ENCODE results near the gene CACNA1G.

CACNA1G gene

DNA sequence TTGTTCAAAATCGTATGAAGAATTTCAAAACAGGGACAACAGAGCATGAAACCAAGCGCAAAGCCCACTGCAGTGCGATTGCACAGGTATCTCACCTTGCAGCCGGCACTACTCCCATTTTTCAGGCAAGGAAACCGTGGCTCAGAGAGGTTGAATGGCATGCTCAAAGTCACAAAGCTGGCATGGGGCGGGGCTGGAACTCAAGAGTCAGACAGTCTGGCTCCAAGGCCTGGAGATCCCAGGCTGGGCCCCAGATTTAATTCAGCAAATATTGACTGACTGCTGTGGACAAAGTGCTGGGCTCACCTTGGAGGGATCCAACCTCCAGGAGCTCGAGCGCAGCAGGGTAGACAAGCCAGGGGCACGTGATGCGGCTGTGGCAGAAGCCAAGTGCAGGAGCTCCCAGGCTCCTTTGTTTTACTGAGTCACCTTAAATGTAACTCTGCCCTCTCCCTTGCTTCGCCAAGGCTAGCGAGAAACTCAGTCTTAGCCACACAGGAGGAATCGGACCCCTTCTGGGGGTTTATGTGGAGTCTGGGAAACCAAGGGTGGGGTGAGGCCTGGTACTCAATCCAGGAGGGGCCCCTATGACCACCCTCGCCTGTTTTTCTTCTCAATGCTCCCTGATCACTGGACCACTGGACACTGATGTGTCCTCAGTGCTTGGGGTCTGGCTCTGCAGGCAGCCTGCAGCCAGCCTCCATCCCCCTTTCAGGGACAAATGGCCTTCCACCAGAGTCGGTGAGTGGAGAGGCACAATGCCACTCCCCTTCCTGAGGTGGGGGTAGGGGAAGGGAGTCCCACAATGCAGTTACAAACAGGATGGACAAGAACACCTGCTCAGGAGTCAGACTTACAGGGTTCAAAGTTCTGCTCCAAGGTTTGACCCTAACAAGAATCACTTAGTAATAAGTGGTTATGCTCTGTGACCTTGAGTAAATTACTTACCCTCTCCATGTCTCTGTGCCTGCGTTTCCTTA, 17.4 kb upstream of the CACNA1G start:
- H3K27me3 ChIP-seq (ENCODE audit: insufficient read depth, low read length, poor library complexity) = no peaks in the 10 kb centered on the region
- DNase-seq (no peak), ATAC-seq (ENCODE audit: insufficient read depth, low read depth) (no peak)
- H3K4me2 ChIP-seq (ENCODE audit: insufficient read depth, low read length) = peak overlapping the region; percentile 96
- 0 out of 2 replicates have a peak, but pooled peaks cover 2% of the 10 kb centered on the region for H4K20me1 ChIP-seq (ENCODE audit: insufficient read depth, low read length)
- peak overlapping the region; percentile 86 for H2AFZ ChIP-seq (ENCODE audit: low read depth, low read length)
- H3K36me3 ChIP-seq (ENCODE audit: insufficient read depth, low read length) = no peaks in the 10 kb centered on the region
- H3K27ac ChIP-seq (ENCODE audit: low read length) = no peak overlapping the region
- H3K9ac ChIP-seq (ENCODE audit: low read depth, low read length) = peak overlapping the region; percentile 56; the same call in 1 of the 2 replicates
- peaks cover 37% of the 10 kb centered on the region for H3K4me1 ChIP-seq (ENCODE audit: insufficient read depth, low read length)
- H3K79me2 ChIP-seq (ENCODE audit: insufficient read depth, low read length) = no peaks in the 10 kb centered on the region
- H3K9me3 ChIP-seq (ENCODE audit: insufficient read depth, low read length, severe bottlenecking) = no peaks in the 10 kb centered on the region
- peak overlapping the region in 1 of 2 experiments; percentile 69; a peak in 1 of 4 replicates for H3K4me3 ChIP-seq (ENCODE audit: low read depth in 1 of 2, low read length in 2 of 2)
- no peak for TF ChIP-seq EZH2 (IDR thresholded peaks at IDR 0.05; ENCODE audit: borderline replicate concordance, low read depth, low read length, severe bottlenecking)
- TF ChIP-seq, protein P1, sequence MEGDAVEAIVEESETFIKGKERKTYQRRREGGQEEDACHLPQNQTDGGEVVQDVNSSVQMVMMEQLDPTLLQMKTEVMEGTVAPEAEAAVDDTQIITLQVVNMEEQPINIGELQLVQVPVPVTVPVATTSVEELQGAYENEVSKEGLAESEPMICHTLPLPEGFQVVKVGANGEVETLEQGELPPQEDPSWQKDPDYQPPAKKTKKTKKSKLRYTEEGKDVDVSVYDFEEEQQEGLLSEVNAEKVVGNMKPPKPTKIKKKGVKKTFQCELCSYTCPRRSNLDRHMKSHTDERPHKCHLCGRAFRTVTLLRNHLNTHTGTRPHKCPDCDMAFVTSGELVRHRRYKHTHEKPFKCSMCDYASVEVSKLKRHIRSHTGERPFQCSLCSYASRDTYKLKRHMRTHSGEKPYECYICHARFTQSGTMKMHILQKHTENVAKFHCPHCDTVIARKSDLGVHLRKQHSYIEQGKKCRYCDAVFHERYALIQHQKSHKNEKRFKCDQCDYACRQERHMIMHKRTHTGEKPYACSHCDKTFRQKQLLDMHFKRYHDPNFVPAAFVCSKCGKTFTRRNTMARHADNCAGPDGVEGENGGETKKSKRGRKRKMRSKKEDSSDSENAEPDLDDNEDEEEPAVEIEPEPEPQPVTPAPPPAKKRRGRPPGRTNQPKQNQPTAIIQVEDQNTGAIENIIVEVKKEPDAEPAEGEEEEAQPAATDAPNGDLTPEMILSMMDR (IDR thresholded peaks at IDR 0.05; ENCODE audit: borderline replicate concordance, extremely low read depth, low read length, poor library complexity, severe bottlenecking) = no peak

DNA sequence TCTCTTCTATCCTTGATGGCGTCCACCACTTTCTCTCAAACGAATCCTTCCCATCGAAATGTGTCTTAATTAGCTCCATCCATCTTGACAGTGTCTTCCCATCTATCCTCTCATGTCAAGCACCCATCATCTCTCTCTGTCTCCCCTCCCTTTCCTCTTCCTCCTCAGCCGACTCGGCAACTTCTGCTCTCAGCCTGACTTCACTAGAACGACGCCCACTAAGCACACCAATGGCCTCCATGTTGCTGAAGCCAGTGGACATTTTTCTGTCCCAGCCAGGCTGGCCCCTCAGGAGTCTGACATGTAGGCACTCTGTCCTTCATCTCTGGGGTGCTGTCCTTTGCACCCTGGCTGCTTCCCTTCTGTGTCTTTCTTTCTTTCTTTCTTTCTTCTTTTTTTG, 16.0 kb upstream of the CACNA1G start:
- TF ChIP-seq EZH2 (IDR thresholded peaks at IDR 0.05; ENCODE audit: borderline replicate concordance, low read depth, low read length, severe bottlenecking) = no peak
- TF ChIP-seq, protein P1 (IDR thresholded peaks at IDR 0.05; ENCODE audit: borderline replicate concordance, extremely low read depth, low read length, poor library complexity, severe bottlenecking) = no peak
- no peak for ATAC-seq (ENCODE audit: insufficient read depth, low read depth)
- H2AFZ ChIP-seq (ENCODE audit: low read depth, low read length) = no peak overlapping the region

DNA sequence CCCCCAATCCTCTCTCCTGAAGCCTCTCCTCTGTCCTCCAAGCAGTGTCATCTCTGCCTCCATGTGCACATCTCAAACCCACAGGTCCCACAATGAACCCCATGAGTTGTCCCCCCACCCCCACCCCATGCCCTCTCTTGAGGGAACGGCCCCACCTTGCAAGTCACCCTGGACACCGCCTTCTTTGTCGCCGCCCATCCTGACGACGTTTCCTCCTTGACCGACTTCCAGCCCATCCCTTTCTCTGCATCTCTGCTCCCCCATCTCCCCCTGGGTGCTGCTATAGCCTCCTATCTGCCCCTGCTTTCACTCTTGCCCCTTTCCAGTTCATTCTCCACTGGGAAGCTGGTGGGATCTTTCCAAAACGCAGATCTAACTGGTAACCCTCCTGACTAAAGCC, 15.2 kb upstream of the CACNA1G start:
- no peak overlapping the region for H3K9ac ChIP-seq (ENCODE audit: low read depth, low read length)
- TF ChIP-seq EZH2 (IDR thresholded peaks at IDR 0.05; ENCODE audit: borderline replicate concordance, low read depth, low read length, severe bottlenecking) = no peak
- TF ChIP-seq, protein P1 (IDR thresholded peaks at IDR 0.05; ENCODE audit: borderline replicate concordance, extremely low read depth, low read length, poor library complexity, severe bottlenecking) = no peak
- H3K79me2 ChIP-seq (ENCODE audit: insufficient read depth, low read length) = no peaks in the 10 kb centered on the region
- no peak overlapping the region for H2AFZ ChIP-seq (ENCODE audit: low read depth, low read length)
- ATAC-seq (ENCODE audit: insufficient read depth, low read depth) (no peak), DNase-seq (no peak)
- no peak overlapping the region for H3K4me2 ChIP-seq (ENCODE audit: insufficient read depth, low read length)
- H3K36me3 ChIP-seq (ENCODE audit: insufficient read depth, low read length) = no peaks in the 10 kb centered on the region
- no peaks in the 10 kb centered on the region for H4K20me1 ChIP-seq (ENCODE audit: insufficient read depth, low read length)
- no peaks in the 10 kb centered on the region for H3K9me3 ChIP-seq (ENCODE audit: insufficient read depth, low read length, severe bottlenecking)
- H3K4me3 ChIP-seq (ENCODE audit: low read depth in 1 of 2, low read length in 2 of 2) = no peak overlapping the region
- H3K27me3 ChIP-seq (ENCODE audit: insufficient read depth, low read length, poor library complexity) = no peaks in the 10 kb centered on the region
- no peak overlapping the region for H3K27ac ChIP-seq (ENCODE audit: low read length)
- peaks cover 37% of the 10 kb centered on the region for H3K4me1 ChIP-seq (ENCODE audit: insufficient read depth, low read length)

More for the DNA sequence above, 16.0 kb upstream of the CACNA1G start:
- DNase-seq = no peak
- Histone ChIP-seq H3K27ac (ENCODE audit: low read length) (no peak overlapping the region), H3K4me1 (ENCODE audit: insufficient read depth, low read length) (peaks cover 37% of the 10 kb centered on the region), H3K36me3 (ENCODE audit: insufficient read depth, low read length) (no peaks in the 10 kb centered on the region), H3K4me2 (ENCODE audit: insufficient read depth, low read length) (no peak overlapping the region), H3K79me2 (ENCODE audit: insufficient read depth, low read length) (no peaks in the 10 kb centered on the region), H3K27me3 (ENCODE audit: insufficient read depth, low read length, poor library complexity) (no peaks in the 10 kb centered on the region), H4K20me1 (ENCODE audit: insufficient read depth, low read length) (0 out of 2 replicates have a peak, but pooled peaks cover 2% of the 10 kb centered on the region), H3K9ac (ENCODE audit: low read depth, low read length) (no peak overlapping the region), H3K4me3 (ENCODE audit: low read depth in 1 of 2, low read length in 2 of 2) (no peak overlapping the region), H3K9me3 (ENCODE audit: insufficient read depth, low read length, severe bottlenecking) (no peaks in the 10 kb centered on the region)
